GM19193 (cell line): ENCODE results near the gene DUSP5.
A peak's percentile ranks its signal among the peaks of the same experiment; 100 is the strongest.

Experiments used
- POLR2A ChIP-seq: IDR thresholded peaks from 4 replicates; pipeline ENCODE4 v1.6.1; 2011; ENCODE audit not compliant: insufficient read depth, insufficient read length; ENCODE audit errors: extremely low read depth

DUSP5 gene

DNA sequence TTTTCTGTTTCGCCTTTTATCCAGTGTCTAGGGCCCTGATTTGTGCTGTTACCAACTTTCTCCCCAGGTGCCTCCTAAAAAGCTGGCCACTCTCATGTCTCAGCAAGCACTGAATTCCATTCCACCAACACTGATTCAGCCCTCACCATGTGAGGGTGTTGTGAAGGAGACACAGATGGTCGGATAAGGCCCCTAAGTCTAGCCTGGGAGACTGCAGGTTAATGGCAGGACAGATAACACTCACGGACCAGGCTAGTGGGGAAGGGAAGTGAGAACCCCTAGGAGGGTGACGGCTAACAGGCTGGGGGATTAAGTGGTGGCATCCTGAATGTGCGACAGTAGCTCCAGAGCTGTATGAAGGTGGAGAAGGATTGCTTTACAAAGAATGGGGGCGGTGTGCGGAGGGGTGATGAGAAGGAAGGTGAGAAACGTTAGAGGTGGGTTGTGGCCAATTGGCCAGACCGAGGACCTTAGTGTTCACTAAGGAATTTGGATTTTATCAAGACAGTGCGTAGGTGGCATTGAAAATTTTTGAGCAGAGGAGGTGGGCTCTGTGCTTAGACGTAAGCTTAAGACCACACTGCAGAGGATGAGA, 3.8 kb upstream of the DUSP5 start:
- no peak for TF ChIP-seq POLR2A

DNA sequence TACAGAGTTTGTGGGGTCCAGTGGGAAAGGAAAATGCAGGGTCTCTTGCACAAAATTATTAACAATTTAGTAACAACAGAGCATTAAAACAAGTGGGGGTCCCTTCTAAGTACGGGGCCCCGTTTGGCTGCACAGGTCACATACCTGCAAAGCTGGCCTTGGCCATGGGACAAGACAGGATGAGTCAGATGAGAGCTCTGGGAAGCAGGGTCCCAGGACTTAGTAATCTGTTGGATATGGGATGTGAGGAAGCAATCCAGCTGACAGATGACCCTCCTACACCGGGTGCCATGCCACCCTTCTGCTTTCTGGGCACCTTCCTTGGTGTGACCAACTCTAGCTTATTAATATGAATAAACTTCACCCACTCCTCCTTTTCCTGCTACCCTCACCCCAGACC, 3.2 kb upstream of the DUSP5 start:
- no peak for TF ChIP-seq POLR2A

DNA sequence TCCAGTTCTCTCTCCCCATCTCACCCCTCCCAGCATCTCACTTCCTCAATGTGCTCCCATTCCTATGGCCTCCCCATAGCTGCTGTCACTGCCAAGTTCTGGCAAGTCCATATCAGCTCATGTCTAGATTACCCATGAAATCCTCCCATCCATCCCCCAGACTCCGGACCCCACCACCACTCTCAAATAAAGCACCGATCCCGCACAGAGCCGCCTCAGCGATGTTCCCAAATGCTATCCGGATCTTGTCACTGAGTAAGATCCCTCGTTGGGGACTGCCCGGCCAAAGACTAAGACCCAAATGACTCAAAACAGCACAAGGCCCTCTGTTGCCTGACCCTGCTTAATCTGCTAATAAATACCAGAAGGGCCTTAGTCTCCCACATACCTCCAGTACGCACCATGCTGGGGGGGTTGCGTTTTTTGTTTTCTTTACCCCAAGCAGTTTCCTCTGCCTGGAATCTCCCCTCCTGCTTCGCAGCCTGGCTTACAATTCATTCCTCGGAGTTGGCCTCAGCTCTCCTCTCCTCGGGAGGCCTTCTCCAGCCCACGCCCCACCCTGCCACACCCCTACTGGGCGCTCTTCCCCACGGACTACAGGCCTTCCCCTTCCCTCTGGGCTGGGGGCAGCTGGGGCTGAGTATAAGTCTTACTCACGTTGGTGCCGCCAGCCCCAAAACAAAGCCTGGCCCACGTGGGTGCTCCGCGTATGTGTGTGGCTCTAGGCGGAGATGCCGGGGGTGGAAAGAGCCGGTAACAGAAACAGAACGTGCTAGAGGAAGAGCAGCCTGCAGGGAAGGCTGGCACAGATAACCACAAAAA, 1.8 kb upstream of the DUSP5 start:
- TF ChIP-seq POLR2A = no peak

DNA sequence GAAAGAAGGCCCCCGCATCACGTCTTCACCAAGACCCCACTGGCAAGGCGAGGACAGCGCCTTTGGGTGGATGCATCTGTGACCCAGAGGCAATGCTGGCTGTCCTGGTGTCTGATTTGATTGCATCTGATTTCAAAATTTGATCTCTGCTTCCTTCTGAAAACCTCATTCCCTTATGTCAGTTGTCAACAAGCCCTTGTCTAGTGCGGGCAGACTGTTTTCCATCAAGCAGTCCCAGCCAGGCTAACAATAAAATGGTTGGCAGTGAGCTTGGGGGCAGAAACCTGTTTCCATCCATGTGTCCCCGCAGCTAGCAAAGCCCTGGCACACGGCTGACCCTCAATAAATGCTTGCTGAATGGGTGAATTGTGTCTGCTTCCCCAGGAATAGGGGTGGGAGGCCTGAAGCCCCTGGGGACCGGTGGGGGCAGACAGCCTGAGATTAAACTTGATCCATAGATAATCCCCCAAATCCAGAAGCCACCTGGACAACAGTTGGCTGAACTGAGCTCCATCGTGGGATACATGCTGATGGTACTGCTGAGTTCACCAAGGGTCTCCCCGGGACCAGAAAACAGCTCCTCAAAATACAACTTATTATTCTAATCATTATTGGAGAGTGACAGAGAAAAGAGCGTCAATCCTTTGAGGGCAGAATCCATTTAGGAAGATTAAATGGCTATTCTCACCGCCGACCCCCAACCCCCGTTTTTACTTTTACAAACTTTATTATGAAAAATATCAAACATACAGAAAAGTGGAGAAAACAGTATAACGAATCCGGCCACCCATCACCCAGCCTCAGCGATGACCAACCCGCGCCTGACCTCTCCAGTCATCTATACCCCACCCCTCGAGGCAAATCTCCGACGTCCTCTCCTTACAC, 912 bp upstream of the DUSP5 start:
- TF ChIP-seq POLR2A = no peak

DNA sequence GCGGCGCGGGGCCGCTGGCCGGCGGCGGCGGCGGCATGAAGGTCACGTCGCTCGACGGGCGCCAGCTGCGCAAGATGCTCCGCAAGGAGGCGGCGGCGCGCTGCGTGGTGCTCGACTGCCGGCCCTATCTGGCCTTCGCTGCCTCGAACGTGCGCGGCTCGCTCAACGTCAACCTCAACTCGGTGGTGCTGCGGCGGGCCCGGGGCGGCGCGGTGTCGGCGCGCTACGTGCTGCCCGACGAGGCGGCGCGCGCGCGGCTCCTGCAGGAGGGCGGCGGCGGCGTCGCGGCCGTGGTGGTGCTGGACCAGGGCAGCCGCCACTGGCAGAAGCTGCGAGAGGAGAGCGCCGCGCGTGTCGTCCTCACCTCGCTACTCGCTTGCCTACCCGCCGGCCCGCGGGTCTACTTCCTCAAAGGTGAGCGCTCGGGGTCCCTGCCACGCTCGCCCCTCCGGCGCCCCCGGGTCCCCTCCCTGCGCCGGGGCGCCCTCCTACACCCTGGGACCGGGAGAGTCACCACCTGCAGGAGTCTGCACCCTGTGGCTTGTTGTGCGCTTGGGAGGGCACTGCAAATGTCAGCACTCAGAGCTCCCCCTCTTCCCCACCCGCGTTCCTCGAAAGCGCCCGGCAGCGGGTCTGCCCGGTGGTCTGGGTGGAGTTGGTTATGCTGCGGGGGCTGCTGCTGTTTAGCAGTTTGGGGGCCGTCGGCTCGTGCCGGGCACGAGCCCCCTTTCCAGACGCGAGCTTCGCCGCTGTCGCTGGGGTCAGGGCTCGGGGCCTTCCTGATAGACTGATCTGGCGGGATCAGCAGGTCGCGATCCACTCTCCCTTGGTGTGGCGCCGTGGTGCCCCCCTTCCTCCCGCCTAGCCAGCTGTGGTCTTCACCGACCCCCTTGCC, 627 bp downstream of the DUSP5 start:
- TF ChIP-seq POLR2A = no peak

DNA sequence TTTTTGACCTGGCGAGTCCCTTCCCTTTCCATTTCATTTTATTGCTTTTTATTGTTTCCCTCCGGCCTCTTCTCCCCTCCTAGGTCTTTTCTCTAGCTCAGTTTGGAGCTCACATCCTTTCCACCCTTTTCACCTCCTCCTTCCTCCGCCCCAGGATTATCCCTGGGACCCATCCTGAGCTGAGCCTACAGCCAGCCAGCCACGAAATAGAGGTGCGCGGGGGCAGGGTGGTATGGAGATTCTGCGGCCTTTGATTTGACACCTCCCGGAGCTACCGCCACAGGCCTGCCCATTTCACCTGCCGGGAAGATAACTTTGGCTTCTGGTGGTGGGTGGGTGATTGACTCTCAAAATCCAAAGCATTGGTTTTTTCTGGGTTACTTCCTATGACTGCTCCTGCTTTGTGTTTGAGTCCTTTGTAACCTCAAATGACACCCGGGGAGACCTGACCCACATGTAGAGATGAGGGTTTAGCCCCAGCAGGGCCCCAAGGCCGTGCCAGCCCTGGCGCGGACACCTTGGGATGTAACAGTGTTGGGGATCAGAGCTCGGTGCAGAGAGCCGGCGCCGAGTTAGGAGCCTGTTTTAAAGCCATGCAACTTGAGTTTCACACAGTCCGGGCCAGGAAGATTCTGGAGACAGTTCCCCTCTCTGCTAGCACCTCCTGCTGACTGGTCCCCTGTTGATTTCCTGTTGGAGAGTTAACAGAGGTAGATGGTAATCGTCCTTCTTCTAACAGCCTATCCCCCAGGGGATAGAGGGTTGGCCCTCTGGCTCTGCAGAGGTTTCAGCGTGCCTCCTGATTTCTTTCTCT, 1.5 kb downstream of the DUSP5 start:
- peak; percentile 72 for TF ChIP-seq POLR2A

DNA sequence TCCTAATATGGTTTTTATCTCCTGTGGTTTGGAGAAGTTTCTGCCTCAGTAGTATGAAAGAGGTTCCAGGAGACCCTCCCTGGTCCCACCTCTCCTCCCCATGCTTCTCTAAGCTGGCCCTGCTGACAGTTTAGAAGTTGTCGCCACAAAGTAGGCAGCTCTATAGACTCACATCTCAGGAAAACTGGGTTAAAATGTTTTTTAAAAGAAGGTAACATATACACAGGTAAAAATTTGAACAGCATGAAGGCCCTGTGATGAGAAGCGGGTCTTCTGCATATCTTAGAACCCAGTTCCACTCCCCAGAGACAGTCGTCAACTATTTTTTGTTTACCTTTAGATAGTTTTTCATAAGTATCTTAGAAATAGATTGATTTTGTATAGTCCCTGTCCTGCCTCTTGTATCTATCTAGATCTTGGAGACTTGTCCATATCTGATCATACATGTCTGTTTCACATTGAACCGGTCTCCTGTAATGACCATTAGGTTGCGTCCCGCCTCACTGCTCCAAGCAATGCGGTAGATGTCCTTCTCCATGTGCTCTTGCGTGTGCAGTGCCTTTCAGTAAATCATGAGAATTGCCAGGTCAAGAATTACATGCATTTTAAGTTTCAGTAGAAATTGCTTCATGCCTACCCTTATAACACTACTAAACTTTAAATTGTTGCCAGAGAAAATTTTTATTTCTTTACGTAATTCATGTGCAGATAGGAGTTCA, 2.2 kb downstream of the DUSP5 start:
- TF ChIP-seq POLR2A = no peak

DNA sequence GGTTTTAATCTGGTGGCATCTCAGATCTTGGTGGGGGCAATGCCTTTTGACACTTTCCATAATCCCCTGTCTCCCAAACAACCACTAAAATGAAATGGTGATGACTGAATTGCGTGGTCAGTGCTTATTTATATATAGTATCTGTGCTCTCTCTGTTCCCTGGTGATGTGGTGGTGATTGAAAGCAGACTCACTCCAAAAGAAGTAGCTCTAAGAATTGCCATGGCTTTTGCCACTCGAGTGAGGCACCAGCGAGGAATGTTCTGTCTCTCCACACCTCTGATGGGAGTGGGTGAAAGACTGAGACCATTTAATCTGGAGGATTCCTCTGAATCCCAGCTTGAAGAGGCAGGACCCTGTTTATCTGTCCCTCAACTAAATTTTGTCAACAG, 2.8 kb downstream of the DUSP5 start:
- TF ChIP-seq POLR2A = no peak

DNA sequence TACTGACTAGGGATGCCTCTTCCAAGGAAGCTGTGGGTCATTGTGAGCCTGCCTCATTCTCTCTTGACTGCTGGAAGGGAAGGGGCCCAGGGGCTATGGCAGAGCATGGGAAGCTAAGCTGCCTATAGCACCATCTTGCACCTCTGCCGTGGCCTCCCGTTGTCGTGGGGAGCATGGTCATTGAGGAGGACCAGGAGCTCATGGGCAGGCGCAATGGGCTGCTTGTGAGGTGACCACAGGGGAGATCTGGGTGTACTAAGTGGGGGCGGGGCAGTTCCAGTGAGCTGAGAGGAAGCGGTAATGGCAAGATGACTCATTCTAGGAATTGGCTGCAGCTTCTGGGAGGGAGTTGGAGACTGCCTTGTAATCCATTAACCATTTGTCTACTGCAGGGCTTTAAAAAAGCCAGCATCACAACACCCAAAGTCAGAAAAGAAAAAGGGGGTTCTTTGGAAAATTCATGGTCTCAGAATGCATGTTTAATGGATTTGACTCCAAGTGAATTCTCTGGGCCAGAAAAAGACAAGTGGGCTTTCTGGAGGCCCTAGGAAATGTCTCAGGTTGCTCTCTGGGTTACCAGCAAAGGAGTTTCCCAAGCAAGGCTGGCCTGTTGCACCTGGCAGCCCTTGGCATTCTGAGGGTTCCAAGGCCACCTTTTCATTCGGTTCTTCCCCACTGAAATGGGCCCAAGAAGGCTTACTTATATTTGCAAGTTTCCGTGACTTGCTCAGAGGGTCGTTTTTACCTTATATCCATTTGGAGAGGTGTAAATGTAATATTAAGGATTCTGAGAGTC, 3.6 kb downstream of the DUSP5 start:
- TF ChIP-seq POLR2A = peak; percentile 72

DNA sequence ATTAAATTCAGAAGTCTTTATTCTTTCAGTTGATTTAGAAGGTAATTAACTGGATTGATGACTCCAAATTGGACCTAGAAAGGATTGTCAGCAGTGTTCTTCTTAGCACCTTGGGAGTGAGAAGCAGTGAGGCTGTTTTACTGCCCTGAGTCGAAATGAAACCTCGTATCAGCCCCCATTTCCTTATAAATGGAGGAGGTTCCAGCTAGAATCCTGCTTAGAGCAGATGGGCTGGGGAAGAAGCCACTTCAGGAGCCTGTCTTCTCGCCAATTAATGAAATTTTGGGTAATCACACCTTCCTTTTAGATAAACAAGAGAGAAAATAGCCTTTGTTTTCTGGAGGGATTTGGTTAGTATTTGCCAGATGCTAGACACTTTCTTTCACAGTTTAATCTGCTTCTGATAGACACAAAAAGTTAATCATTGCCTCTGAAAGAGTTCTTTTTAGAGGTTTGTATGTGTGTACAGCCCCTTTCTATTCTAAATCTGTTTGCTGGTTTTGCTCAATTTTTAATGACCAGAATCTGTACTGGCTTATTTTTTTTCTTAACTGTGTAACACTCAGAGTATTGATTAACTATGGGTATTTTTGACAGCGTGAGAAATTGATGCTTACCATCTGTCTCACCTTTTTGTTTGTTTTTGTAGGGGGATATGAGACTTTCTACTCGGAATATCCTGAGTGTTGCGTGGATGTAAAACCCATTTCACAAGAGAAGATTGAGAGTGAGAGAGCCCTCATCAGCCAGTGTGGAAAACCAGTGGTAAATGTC, 4.6 kb downstream of the DUSP5 start:
- no peak for TF ChIP-seq POLR2A

DNA sequence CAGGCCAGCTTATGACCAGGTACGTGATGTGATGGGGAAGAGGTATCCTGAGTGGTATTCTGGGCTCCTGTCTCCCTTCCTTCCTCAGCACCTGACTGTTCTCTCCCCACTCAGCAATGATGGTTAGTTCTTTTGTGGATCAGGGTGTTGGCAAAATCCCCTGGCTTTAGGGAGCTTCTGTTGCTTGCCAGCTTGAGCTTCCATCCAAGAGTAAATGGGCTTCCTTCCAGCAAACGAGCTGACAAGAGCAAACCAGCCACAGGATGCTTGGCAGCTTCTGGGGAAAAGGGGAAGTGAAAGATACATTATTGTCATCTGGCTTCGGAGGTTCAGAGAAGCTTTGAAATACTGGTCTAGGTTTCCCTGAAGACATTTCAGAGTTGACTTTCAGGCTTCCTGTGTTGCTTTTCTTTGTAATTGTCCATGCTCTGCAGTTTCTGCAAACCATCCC, 5.2 kb downstream of the DUSP5 start:
- peak; percentile 30 for TF ChIP-seq POLR2A

DNA sequence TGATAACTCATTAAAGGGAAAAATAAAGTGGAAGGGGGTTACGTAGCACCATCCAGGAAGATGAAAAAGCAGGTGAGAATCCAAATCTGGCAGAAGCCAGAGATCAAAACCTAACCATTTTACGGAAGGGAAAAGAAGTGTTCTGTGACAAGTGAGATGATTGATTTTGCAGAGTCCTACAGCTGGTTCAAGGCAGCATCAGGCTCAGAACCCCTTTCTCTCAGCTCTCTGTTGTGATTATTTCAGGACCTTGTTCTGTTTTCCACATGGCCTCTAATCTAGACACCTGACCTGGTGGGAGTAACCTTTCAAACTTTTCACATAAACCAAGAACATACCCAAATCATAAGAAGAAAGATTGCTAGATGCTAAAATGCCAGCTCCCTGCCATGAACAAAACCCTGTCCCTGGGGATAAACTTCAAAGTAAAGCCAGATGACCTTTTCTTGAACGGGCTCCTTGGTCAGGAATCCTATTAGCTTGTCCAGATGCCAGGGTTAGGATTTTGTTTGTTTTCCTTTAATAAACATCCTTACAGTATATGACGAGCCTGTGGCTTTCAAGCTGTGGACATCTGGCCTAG, 5.9 kb downstream of the DUSP5 start:
- TF ChIP-seq POLR2A = no peak
